ENCODE results near the gene NCS1.
A peak's percentile ranks its signal among the peaks of the same experiment; 100 is the strongest.

Gene NCS1

DNA sequence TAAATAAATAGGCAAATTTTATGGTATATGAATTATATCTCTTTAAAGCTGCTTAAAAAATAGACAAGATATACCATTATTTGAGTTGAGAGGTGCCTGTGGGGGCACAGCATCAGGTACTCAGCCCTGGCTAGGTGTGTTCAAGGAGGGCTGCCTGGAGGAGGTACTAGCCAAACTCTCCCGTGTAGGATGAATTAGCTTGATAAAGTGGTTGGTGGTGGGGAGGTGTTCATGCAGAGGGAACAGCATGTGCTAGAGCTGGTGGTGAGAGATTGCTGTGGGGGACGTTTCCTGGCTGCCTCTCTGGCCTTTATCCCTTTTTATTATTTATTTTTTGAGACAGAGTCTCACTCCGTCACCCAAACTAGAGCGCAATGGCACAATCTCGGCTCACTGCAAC, 23.2 kb upstream of the NCS1 start:
- no peak for DNase-seq

DNA sequence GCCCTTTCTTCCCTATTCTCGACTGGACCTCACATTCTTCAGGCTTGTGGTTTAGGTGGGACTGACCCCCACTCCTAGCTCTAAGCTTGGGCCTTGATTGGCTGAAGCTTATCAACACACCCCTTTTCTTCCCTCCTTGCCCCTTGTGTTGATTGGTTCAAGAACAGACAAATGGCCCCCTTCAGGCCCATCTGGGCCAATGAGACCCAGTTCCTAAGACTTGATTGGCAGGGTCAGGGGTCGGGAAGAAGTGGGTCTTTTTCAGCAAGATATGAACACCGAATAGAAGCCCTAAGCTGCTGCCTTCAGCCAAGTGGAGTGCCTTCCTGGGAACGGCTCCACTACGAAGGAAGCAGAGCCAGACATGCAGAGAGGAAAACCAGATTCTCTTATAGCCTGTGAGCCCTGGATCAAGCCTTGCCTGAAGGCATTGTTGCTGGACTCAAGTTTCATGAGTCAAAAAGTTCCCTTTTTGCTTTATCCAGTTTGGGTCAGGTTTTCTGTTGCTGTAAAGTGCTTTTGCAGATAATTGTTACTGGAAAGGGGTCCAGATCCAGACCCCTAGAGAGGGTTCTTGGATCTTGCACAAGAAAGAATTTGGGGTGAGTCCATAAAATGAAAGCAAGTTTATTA, 22.4 kb upstream of the NCS1 start:
- no peak for DNase-seq

DNA sequence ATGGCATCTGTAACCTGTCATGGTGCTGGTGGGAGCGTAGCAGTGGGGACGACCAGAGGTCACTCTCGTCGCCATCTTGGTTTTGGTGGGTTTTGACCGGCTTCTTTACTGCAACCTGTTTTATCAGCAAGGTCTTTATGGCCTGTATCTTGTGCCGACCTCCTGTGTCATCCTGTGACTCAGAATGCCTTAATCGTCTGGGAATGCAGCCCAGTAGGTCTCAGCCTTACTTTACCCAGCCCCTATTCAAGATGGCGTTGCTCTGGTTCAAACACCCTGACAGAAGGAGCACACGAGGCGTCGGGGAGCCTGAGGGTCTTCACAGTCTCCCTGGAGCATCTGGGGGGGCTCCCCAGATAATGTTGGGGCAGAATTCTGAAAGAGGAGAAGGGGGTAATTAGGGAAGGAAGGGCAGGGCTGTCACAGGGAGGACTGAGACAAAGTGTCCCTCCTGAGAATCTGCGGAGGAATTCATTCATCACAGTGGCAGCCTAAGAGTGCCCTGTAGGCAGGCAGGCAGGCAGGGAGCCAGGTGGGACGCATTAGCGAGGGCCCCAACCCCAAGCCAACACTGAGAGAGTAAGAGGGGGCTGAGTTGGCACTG, 21.3 kb upstream of the NCS1 start:
- no peak for DNase-seq

DNA sequence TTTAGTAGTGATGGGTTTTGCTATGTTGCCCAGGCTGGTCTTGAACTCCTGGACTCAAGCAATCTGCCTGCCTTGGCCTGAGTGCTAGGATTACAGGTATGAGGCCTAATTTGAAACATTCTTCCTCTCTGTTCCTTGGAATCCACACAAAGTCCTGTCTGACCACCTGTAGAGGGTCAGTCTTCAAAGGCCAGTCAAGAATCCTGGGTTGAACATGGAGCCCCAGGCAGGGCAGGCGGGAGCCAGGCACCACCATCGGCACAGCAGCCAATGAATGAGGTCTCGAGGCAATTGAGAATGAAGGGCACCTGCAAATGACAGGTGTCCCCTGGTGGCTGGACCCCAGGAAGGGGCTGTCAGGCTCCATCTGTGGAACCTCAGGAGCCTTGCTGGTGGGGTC, 17.4 kb upstream of the NCS1 start:
- no peak for DNase-seq

DNA sequence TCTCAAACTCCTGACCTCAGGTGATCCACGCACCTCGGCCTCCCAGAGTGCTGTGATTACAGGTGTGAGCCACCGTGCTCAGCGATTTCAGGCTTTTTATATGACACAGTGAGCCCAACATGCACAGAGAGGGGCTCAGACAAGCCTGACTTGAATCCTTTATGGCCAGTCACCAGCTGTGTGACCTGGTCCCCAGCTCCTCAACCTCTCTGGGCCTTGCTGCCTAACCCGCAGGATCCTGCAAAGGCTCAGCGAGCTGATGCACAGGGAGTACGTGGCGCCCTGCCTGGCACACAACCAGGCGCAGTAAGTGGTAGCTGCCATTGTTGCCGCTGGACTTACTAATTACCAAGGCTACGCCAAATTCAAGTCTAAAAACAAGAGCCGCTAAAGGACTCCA, 16.6 kb upstream of the NCS1 start:
- DNase-seq: no peak

DNA sequence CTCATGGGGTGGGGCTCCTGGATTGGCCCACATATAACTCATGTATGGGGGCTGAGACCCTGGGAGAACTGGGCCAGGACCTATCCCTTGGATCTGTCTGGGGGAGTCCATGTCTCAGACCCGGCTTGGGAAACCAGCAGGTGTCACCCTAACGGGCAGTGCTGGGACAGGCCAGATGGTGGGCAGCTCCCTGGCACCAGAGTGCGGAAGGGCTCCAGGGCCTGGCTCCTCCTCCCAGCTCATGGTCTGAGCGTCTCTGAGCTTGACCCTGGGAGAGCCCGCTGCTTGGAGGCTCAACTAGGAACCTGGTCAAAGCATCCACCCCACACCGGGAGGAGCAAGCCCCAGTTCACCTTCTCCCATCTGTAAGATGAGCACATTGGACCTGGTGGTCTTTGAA, 15.5 kb upstream of the NCS1 start:
- no peak for DNase-seq

DNA sequence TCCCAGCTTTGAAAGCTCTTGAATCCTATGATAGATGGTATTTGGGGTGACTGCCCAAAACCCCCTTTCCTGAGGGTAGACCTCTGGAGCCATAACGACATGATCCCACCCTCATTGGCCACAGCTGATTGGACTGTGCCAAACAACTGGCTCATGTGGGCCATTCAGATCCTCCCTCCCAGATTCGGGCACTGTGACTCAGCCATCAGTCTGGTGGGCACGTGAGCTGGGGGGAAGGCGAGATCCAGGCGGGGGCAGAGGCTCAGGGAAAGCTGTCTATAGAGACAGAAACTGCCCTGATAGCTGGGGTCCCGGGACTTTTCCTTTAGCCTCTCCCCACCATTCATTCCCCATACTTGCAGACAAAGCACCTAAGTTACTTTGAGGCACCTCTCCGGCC, 15.1 kb upstream of the NCS1 start:
- DNase-seq: no peak

DNA sequence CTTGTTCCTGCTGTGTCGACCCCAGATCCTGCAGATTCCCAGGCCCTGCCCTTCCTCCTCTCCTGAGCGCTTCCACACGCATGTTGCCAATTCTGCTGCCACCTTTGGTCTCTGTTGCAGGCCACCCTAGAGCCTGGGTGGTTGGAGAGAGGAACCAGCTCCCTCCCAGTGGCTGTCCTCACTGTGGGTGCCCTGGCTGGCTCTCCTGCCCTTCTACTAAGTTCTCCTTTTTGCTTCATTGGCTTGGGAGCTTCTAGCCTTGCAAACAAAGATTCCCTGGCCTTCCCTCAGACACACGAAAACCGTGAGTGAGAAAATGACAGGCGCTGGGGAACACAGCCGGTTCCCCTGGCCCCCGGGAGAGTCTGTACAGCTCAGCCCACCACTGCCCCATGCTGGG, 14.2 kb upstream of the NCS1 start:
- DNase-seq: no peak

DNA sequence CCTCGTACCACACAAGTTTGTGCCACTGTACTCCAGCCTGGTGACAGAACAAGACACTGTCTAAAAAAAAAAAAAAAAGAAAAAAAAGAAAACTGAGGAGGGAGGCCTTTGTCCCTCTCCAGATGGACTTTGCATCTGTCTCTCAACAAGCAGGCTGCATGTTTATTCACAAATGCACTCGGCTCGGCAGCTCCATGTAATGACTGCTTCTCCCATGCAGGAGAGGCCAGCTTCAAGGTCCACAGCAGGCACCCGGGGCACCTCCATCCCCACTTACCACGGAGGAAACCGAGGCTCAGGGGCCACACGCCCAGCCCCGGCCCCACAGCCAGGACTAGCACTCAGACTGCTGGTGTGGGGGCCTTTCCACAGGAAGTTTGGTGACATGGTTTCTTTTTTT, 13.1 kb upstream of the NCS1 start:
- DNase-seq: no peak

DNA sequence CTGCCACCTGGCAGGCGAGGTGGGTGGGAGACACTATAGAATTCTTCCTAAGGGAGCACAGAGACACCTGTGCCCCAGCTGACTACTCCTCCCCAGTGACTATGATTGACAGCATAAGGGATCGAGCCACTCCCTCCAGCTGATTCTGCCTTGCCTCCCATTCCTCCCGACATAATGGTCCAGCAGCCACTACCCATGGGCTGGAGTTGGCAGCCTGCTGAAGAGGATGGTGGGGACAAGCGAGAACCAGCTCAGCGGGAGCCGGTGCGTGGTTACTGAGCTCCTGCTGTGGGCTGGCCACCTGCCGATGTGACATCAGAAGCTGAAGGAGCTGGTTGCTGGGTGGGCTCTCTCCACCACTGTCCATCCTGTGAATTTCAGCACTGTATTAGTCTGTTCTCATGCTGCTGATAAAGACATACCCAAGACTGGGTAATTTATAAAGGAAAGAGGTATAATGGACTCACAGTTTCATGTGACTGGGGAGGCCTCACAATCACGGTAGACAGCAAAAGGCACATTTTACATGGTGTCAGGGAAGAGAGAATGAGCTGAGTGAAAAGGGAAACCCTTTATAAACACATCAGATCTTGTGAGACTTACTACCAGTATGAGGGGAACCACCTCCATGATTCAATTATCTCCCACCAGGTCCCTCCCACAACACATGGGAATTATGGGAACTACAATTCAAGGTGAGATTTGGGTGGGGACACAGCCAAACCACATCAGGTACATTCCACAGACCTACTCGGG, 12.1 kb upstream of the NCS1 start:
- peak; percentile 58 for DNase-seq

DNA sequence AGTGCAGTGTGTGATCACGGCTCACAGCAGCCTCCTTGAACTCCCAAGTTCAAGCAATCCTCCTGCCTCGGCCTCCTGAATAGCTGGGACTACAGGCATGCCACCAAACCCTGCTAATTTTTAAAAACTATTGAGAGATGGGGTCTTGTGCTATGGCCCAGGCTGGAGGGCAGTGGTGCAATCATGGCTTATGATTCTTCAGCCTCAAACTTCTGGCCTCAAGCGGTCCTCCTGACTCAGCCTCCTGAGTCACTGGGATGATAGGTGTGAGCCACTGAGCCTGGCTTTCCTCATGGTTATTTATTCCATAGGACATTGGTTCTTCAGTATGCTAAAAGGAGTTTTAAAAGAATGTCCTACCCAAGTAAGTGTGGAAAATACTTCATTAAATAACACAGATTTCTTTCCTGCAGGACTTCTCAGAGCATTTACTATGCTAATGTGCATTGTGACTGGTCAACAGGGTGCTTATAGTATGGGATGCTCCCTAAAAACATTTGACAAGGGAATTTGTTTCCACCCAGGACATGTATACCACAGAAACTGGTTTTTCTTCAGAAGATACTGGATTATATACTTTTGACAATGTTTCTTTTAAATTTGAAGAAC, 11.2 kb upstream of the NCS1 start:
- DNase-seq: no peak

DNA sequence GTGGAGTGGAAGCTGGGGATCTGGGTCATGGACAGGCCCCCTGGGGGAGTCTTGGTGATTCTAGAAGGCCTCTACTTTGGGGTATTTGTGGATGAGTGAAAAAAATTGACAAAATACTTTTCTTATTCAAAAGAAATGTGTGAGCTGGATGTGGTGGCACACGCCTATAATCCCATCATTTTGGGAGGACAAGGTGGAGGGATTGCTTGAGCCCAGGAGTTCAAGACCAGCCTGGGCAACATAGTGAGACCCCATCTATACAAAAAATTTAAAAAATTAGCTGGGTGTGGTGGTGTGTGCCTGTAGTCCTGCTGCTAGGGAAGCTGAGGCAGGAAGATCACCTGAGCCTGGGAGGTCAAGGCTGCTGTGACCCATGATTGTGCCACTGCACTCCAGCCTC, 6.6 kb upstream of the NCS1 start:
- DNase-seq: no peak

DNA sequence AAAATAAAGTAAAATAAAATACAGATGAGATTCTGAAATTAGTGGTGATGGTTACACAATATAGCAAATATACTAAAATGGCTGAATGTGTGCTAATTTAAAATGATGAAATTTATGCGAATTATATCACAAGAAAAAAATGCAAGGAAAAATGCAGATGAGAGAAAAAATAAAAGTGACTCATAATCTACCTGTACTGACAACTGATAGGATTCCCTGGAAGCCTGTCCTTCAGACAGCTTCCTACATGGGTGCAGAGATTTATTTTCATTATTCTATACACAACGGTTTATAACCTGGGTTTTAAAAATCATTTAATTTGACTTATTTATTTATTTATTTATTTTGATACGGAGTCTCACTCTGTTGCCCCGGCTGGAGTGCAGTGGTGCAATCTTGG, 5.8 kb upstream of the NCS1 start:
- no peak for DNase-seq

DNA sequence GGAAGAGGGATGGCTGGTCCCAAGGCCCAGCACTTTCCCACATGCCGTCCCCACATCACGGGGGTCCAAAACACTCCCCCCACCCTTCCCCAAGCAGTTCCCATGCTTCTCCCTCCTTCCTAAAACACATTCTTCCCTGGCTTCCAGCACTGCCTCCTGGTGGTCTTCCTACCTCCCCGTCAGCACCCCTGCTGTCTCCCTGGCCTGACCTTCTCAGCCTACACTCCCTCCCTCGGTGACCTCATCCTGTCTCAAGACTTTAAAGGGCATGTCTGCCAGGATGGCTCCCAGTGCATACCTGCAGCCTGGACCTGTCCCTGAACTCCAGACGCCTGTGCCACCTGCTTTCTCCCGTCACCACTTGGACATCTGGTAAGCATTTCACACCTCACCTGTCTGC, 4.3 kb upstream of the NCS1 start:
- DNase-seq: no peak

DNA sequence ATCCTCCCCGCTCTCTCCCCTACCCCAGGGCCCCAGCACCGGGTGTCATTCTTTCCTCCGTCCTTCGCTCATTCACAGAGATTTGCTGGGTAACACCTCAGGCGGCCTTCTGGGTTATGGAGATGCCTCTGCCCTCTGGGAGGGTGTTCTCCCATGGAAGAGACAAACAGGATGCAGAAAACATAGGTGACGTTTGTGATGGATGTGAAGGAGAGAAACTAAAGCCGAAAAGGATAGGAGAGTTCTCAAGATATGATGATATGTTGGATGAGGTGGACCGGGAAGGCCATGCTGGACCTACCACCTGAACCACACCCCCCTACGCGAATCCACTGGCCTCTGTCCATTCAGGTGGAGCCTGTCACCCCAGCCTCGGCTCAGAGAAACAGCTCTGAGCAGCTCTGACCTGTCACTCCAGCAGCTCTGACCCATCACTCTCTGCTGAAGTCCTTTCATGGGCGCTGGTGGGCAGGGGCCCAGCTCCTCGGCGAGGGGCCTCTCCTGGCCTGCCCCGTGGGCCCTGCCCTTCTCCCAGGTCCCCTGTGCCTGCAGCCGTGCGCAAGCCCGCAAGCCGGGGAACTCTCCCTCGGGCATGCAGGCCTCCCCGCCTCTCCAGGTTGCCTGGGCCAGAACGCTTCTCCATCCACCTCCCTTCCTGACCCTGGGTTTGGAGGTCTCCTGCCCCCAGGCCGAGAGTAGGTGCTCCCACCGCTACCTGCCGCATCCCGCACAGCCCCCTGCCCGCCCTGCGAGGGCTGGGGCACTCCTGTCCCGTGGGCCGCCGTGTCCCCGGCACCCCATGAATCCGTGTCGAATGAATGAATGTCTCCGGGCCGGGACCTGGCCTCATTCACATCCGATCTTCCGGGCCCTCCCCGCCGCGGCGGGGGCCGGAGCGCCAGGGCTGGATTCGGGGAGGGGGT, 717 bp upstream of the NCS1 start:
- DNase-seq: no peak

DNA sequence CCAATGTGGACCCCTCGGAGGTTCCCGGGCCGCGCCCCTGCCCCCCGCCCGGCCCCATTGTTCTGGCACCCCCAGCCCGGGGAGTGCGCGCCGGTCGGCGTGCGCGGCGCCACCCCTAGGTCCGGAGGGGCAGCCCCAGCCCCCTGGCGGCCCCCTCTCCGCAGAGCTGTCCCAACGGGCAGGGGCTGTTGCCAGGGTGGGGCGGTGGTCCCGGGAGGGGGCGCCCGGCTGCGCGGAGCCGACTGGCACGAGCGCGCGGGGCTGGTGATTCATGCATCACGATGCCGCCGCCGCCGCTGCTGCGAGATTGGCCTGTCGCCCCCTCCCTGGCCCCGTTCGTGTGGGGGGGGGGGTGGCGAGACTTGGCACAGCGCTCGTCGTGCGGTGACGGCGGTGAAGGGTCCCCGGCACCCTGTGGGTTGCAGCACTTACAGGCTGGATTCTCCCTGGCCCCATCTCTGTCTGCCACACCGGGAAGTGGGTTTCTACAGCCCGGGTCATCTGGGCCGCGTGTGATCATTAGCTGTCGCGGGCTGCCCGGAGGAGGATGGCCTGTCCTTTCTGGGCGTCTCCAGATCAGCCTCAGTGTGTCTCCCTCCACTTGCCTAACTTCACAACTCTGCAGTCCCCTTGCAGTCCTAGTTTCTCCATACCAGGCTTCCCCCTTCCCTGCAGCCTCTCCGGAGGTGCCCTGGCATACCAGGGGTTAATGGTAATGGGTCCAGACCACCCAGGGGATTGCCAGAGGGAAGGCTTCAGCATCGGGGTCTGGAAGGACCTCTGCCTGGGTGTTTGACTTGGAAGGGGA, 858 bp downstream of the NCS1 start:
- DNase-seq: no peak

DNA sequence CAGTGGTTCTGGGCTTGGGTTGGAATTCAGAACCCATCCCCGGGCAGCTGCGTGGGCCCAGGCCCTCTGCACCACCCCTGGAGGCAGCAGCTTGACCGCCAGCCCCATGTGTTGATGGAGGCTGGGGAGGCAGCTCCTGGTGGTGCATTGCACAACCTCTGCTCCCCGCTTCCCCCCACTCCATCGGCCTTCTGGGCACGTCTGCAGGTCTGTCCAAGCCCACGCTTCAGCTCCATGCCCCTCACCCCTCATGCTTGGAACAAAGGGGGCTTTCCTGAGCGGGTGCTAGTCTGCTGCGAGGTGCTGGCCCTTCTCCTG, 1.4 kb downstream of the NCS1 start:
- no peak for DNase-seq

DNA sequence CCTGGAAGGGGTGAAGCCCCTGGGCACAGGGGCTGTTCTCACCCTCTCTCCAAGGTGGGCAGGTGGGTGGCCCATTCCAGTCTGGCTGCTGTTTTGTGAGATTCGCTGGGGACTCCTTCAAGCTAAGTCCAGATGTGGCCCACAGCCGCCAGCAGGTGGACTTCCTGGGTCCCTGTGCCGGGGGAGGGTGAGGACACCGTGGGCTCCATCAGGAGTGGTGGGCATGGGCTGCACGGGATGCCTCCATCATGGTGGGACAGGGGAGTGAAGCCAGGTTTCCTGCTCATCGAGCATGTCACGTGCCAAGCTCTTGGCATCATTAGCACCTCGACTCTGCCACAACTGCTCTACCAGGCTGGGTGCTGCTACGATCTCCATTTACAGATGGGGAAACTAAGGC, 1.8 kb downstream of the NCS1 start:
- no peak for DNase-seq

DNA sequence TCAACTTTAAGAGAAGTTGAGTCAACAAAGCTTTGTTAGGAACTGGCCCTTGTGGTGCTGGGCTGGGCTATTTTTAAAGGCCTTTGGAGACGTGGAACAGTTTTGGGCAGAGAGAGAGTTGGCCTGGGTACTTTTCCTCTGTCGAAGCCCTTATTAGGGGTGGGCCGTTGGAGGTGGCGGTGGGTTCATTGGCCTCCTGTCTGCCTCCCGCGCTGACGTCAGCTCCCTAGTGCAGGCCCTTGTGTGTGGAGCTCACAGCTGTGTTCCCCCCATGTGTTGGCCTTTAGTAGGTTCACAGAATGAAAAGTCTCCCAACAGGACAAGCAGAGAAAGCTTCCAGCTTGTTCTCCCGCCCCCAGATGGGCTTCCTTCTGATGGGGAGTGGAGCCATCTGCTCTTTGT, 2.7 kb downstream of the NCS1 start:
- DNase-seq: no peak

DNA sequence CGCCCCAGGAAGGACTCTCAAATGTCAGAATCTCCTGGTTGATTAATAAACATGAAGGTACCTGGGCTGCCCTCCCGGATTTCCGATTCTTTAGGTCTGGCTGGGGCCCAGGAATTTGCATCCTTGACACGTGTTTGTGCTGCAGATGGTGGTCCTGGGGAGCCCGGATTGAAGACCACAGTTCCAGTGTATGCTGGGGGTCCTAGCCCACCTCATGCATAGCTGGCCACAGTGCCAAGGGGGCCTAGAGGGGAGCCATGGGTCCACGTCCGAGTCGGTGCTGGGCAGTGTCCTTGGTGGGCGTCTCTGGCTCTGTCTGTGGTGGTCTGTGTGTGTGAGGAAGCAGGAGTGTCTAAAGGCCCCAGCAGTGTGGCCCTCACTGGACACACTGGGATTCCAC, 3.2 kb downstream of the NCS1 start:
- DNase-seq: no peak

DNA sequence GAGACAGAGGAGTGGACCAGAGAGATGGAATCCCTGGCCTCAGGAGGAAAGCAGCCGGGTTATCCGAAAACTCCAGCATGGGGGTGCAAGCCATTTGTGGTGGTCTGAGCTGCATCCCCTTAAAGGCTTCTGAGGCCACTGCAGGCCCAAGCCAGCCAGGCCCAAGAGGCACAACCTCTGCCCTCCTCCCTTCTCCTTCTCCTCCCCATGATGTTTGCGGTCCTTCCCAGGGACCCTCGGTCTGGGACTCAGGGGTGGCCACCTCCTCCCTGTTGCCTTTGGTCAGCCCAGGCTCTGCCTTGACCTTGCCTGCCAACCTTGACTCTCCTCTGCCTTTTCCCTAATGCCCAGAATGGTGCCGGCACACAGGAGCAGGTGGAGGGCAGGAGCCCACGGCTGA, 4.6 kb downstream of the NCS1 start:
- no peak for DNase-seq

All from NCI-H510A treated with DMSO at 0.1 percent for 48 hours (cell line).